Sigmoid colon (tissue), 4 donors: ENCODE measurements around the gene ALG2.

Source experiments
- POLR2A ChIP-seq, 2 donors: fragments of 450-650 bp; IDR thresholded peaks; one replicate each; pipeline ENCODE4 v1.6.1; 2016; ENCODE audit warnings: antibody characterized with exemption in 2 of 2, mild to moderate bottlenecking in 2 of 2, moderate library complexity in 2 of 2
- POLR2AphosphoS5 ChIP-seq, 4 donors: sonication (generic); formaldehyde crosslinking; IDR thresholded peaks; one replicate each; pipeline ENCODE4 v1.6.1; 2017; ENCODE audit warnings: antibody characterized with exemption in 4 of 4
- TF ChIP-seq, protein P1 (sequence below), 4 experiments: fragments of 450-650 bp in 3 of 4; fragments of 200-600 bp in 1 of 4; IDR thresholded peaks; one replicate each; pipeline ENCODE4 v1.5.1; 2016 to 2019; ENCODE audit warnings: antibody characterized with exemption in 4 of 4, mild to moderate bottlenecking in 3 of 4, moderate library complexity in 2 of 4

DNA sequence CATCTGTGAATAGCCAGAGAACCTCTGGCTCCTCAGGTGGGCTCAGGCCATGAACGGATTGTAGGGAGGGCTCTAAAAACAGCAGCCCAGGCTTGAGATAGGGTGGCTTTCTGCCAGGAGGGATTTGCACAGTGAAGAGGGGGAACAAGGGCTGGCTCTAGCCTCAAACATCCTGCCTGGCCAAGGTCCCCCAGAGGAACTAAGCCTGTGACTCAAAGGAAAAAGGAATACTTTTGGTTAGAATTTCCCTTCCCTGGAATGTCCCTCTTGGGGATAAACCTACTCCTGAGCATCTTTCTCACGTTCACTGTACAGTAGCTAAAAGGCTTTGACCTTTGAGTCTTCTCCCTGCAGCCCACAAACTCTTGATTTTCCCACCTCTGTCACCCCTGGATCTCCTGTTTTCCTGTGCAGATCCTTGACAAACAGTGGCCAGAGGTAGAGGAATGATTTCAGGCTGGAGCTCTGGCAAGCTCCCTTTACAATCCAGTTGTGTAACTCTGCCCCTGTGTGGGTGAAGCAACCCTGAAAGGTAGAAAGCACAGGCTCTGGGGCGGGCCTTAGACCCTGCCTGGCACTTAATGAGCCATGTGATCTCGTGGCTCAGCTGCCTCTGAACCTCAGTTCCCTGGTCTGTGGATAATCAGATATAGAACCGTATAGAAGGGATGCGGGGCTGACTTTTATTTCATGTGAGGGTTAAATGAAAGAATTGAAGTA lies 17.8 kb upstream of the ALG2 start:
- TF ChIP-seq, protein P1, sequence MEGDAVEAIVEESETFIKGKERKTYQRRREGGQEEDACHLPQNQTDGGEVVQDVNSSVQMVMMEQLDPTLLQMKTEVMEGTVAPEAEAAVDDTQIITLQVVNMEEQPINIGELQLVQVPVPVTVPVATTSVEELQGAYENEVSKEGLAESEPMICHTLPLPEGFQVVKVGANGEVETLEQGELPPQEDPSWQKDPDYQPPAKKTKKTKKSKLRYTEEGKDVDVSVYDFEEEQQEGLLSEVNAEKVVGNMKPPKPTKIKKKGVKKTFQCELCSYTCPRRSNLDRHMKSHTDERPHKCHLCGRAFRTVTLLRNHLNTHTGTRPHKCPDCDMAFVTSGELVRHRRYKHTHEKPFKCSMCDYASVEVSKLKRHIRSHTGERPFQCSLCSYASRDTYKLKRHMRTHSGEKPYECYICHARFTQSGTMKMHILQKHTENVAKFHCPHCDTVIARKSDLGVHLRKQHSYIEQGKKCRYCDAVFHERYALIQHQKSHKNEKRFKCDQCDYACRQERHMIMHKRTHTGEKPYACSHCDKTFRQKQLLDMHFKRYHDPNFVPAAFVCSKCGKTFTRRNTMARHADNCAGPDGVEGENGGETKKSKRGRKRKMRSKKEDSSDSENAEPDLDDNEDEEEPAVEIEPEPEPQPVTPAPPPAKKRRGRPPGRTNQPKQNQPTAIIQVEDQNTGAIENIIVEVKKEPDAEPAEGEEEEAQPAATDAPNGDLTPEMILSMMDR (IDR thresholded peaks at IDR 0.05), result no peak
- TF ChIP-seq POLR2A (IDR thresholded peaks at IDR 0.05), result no peak
- no peak for TF ChIP-seq POLR2AphosphoS5 (IDR thresholded peaks at IDR 0.05)
